ENCODE data around the gene SPIN1.

The SPIN1 gene

GRCh38 chr9:88498880-88499279 is 110.6 kb downstream of the SPIN1 start:
- DNase-seq (ENCODE audit: low spot score): no peak

DNA sequence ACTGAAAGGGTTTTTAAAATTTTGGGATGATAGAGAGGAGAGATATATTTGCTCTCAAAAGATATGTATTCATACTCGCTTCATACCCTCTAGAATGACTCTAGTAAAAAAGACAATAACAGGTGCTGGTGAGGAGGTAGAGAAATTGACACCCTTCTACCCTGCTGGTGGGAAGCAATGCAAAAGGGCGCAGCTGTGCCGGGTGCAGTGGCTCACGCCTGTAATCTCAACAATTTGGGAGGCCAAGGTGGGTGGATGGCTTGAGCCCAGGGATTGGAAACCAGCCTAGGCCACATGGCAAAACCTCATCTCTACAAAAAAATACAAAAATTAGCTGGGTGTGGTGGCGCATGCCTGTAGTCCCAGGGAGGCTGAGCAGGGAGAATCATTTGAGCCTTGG is 112.8 kb downstream of the SPIN1 start:
- DNase-seq (ENCODE audit: low spot score): no peak

DNA sequence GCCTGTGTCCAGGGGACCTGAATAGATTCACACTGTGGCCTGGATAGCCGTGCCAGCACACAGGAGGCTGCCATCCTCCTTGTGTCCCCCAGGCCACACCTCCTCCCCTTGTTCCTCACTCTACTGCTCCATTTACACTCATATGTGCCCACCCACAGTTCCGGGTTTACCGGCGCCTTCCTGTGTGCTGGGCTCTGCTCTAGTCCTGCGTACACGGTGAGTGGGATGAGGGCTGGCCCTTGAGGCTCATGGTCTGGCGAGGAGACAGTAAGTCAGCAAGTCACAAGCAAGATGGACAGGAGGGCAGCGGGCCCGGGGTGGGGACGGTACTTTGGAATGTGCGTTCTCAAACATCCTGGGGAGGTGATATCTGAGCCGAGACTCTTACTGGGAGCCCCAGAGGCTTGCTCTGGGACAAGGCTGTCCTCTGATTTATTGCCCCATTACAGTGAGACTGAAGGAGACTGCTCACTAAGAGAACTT is 114.3 kb downstream of the SPIN1 start:
- DNase-seq (ENCODE audit: low spot score): no peak

DNA sequence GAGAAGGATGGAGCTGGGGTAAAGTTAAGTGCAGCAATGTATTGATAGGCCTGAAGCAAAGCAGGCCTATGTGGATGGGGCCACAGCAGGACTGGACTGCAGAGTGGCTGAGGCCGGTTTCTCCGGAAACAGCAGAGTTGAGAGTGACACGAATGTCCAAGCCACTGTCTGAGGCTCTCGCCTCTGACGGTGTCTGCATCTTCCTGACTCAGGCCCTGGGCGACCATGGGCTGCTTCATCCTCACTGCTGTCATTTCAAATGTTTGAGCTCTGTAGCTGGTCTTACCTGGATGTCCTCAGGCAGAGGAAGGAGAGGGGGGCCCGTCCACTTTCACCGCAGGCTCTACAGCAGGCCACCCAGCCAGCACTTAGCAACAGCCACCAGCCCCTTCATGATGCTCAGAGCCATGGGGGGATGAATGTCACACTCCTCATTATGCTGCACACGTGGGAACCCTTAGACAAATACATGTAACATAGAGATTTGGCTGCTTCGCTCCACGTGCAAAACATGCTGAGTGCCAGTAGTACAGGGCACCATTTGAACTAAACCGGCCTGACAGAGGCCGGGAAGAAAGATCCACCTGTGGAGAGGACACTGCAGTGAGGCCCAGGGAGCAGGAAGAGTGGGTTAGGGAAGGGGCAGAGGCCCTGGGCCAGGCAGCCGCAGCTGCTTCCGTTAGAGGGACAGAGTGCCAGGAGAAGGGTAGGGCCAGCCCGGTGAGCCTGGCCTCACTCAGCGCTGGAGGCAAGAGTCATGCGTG is 115.0 kb downstream of the SPIN1 start:
- DNase-seq (ENCODE audit: low spot score): no peak

- no peak for DNase-seq (ENCODE audit: low spot score)
Observed at GRCh38 chr9:88503845-88504764, 115.9 kb downstream of the SPIN1 start.

DNA sequence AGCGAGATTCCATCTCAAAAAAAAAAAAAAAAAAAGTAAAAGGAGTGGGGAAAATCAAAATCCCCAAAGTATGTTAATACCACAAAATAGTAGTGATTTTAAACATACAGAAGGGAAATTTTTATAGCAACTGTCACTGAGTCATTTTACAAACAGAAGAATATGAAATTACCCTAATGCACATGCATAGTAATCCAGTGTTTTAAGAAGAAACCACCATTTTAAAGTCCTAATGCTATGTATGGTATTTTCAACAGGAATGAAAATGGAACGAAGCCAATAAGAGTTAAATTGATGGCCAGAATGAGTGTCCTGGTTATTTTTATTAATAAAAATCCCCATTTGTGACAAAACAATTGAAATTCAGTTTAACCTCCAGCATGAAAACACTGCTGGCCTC is 120.1 kb downstream of the SPIN1 start:
- no peak for DNase-seq (ENCODE audit: low spot score)

DNA sequence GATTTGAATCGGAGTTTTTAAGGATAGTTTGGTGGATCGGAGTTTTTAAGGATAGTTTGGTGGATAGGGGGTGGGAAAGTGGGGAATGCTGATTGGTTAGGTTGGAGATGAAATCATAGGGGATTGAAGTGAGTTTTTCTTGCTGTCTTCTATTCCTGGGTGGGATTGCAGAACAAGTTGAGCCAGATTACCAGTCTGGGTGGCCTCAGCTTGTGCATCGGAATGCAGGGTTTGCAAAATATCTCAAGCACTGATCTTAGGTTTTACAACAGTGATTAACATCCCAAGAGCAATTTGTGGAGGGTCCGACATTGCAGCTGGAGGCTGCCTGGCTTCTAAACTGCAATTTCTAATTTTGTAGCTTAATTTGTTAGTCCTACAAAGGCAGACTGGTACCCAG is 123.7 kb downstream of the SPIN1 start:
- DNase-seq (ENCODE audit: low spot score): no peak

- no peak for DNase-seq (ENCODE audit: low spot score)
Observed at GRCh38 chr9:88514247-88514646, 126.0 kb downstream of the SPIN1 start.

DNA sequence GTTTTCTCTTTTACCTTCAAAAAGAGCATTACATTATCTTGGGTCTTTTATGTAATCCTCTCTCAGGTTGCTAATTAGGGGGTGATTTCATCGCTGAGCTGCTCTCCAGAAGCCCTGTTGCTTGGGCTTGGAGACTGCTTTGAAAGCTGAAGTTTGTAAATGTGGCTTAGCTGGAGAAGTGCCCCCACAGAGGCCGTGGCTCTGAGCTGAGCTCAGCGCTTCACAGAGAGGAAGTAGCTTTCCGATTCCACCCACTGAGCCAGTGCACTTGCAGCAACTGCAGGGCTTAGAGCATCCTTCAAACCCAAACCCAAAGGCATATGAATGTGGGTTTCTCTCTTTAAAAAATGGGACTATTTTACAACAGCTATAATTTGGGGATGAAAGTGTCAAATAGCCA is 133.1 kb downstream of the SPIN1 start:
- no peak for DNase-seq (ENCODE audit: low spot score)

DNA sequence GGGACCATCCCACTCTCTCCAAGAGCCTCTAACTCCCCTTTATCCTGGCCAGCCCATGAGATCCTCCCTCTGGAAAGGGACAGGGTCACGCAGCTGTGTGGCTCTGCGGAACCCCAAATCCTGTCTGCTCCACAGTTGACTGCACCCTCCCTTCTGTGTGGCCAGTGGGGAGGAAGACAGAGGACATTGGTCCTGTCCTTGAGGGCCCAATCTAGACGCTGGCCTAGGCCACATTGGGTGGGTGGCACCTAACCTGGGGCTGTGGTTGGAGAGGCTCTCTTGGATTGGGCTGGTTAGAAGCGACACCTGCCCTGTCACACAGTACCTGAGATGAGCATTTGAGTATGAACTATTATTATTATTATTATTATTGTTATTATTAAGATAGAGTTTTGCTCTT is 134.1 kb downstream of the SPIN1 start:
- DNase-seq (ENCODE audit: low spot score): no peak

GRCh38 chr9:88523056-88523455 is 134.8 kb downstream of the SPIN1 start:
- DNase-seq (ENCODE audit: low spot score): no peak

GRCh38 chr9:88524911-88525310 is 136.7 kb downstream of the SPIN1 start:
- no peak for DNase-seq (ENCODE audit: low spot score)

GRCh38 chr9:88527618-88528017 is 139.4 kb downstream of the SPIN1 start:
- DNase-seq (ENCODE audit: low spot score): no peak

Data from kidney capillary endothelial cell (primary cell).